ENCODE measurements around the gene HSD17B8. TPM values are rescaled to one million over a fixed set of nuclear protein-coding genes. Genes with fewer than 3 reads are reported as not detected.
A peak's percentile ranks its signal among the peaks of the same experiment; 100 is the strongest.

Gene HSD17B8
- total RNA-seq: 40.3 TPM

DNA sequence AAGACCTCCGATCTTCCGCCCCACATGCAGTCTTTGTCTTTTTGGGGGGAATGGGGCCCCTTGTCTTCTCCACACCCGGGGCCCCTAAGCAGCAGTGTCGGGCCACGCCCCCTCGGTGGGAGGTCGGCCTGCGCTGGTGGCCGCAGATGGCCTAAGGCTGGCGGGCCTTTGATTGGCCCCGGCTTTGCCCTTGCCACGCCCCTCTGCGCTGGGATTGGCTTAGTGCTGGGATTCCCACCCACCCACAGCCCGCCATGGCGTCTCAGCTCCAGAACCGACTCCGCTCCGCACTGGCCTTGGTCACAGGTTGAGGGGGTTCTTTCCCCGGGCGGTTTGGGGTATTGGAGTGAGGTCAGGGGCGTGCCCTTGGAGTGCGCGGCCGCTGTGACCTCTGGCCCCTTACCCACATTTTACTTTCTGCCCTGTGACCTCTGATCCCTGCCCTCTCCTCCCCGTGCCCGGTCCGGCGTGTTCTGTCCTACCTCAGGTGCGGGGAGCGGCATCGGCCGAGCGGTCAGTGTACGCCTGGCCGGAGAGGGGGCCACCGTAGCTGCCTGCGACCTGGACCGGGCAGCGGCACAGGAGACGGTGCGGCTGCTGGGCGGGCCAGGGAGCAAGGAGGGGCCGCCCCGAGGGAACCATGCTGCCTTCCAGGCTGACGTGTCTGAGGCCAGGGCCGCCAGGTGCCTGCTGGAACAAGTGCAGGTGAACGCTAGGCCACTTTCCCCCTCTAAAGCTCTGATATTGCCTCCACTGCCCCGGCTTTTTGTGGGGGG, at the start of gene HSD17B8:
Gene HSD17B8 (plus strand): TSS at position 241 of the 776 bp plus-strand sequence. CDS start 14 bp downstream, at position 255.
- DNase-seq (ENCODE audit: low spot score) (peak; percentile 95), ATAC-seq (peak; percentile 69)

DNA sequence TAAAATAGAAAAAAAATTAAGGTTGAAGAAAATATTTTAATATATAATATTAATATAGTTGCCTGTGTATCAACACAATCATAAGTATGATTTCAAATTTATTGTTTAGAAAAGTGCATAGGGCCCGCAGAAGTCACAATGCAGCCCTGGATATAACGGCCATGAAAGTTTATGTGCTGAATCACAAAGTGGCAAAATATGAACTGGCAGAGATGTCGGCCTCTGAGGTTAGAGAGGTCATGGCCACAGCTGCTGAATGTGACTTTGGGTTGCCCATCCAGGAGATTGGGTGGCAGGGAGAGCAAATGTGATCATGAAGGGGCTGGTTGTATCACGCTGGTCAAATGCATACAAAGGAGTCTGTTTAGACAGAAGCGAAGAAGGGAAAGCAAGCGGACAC, 47.9 kb upstream of the HSD17B8 start:
- no peak for DNase-seq (ENCODE audit: low spot score)
- no peak for ATAC-seq

GRCh38 chr6:33156964-33157363, 47.5 kb upstream of the HSD17B8 start:
- ATAC-seq (no peak), DNase-seq (ENCODE audit: low spot score) (no peak)

- ATAC-seq (no peak), DNase-seq (ENCODE audit: low spot score) (no peak)
These were observed 44.4 kb upstream of the HSD17B8 start for GRCh38 chr6:33160096-33160495.

GRCh38 chr6:33160728-33161344, 43.6 kb upstream of the HSD17B8 start:
- ATAC-seq: peak; percentile 17
- no peak for DNase-seq (ENCODE audit: low spot score)

DNA sequence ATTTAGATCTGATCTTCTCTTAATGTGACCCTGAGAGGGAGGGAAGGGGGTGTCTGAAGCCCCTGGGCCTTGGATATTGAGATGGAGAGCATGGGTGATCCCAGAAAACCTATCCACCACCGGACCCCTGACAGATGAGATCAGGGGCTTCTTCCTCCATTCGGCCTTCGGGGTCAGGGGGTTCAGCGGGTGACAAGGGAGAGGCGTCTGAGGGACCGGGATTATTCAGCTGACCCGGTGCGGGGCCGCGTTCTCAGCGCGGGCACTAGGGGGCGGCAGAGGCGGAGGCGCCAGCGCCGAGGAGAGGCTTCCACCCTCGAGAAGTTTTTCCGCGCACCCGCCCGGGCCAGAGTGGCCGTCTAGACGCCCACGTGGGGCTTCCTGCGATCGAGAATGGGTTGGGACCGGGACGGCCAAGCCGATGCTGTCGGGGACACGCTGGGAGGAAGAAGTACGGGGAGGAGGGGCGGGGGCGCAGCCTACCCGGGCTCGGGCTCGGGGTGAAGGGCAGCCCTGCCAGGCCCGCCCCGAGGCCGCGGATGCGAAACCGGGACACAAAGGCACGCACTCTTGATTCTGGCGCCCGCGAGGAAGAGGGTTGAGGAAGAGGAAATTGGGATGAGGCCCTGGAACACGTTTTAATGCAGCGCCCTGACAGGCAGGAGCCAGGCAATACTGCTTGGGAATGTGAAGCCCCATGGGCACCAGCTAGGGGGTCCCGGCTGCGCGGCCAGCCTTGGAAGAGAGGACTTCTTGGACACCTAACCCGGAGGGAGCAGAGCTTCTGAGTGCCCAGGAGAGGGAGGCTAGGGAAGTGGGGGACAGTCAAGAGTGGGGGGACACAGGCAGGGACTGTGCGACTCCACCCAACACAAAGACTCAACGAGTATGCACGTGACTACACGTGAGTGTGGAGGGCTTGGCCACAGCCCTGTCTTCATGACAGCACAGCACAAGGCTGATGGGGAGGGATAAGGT, 42.8 kb upstream of the HSD17B8 start:
- peak; percentile 98 for ATAC-seq

GRCh38 chr6:33163540-33163939, 40.9 kb upstream of the HSD17B8 start:
- ATAC-seq (no peak), DNase-seq (ENCODE audit: low spot score) (no peak)

More for the DNA sequence above, 42.8 kb upstream of the HSD17B8 start:
- DNase-seq (ENCODE audit: low spot score): peak; percentile 74

GRCh38 chr6:33164176-33164575, 40.3 kb upstream of the HSD17B8 start:
- ATAC-seq: no peak
- no peak for DNase-seq (ENCODE audit: low spot score)

DNA sequence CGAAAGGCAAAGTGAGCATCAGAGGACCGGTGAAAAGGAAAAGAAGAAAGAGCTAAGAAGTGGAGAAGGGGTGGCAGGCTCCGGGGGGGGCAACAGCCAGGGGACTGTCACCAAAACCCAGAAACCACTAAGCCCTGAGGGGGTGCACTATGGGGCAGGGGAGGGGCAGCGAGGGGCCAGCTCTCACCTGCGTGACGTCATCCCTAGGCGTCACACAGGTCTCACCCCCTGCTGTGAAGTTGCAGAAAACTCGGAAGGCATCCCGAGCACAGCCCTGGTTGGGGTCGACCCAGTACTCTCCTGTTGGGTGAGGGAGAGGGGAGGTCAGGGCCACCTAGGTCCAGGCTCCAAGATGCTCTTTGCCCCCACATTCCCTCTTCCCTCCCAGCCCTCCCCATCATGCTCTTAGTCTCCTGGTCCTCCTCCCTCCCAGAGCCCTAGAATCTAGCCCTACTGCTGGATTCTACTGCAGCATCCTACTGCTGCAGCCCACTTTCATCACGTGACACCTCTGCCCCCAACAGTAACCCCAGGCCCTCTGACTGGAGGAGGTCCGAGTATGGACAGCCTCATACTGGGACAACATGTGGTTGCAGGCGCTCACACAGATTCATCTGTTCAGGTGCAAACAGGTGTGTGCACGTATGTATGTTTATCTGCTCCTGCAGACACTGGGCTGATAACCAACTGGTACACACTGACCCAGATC, 39.6 kb upstream of the HSD17B8 start:
- DNase-seq (ENCODE audit: low spot score): no peak
- ATAC-seq: no peak

GRCh38 chr6:33165581-33166258, 38.7 kb upstream of the HSD17B8 start:
- ATAC-seq: no peak
- DNase-seq (ENCODE audit: low spot score): no peak

- DNase-seq (ENCODE audit: low spot score) (no peak), ATAC-seq (no peak)
These were observed 38.1 kb upstream of the HSD17B8 start for GRCh38 chr6:33166363-33166762.

DNA sequence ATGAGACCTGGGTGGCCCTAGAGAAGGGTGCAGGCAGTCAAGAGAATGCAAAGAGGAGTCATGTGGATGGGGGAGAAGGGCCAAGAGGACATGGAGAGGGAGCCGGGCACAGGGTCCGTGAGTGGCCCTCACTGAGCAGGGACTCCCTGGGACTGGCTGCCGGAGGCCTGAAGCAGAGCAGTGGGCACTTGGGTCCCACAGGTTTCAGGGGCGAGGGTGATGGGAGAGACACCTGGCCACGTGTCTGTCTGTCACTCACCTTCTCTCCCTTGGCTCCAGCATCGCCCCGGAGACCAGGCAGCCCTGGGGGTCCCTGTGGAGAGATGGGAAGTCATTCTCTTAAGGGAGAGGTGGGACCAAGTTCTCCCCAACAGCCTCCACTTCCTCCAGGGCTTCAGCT, 37.6 kb upstream of the HSD17B8 start:
- no peak for ATAC-seq
- no peak for DNase-seq (ENCODE audit: low spot score)

GRCh38 chr6:33167374-33168283, 36.8 kb upstream of the HSD17B8 start:
- no peak for DNase-seq (ENCODE audit: low spot score)
- ATAC-seq: no peak

GRCh38 chr6:33168284-33168601, 36.2 kb upstream of the HSD17B8 start:
- DNase-seq (ENCODE audit: low spot score) (no peak), ATAC-seq (no peak)

GRCh38 chr6:33168639-33169038, 35.8 kb upstream of the HSD17B8 start:
- no peak for ATAC-seq

GRCh38 chr6:33169291-33170175, 34.9 kb upstream of the HSD17B8 start:
- DNase-seq (ENCODE audit: low spot score): no peak
- ATAC-seq: no peak

More at GRCh38 chr6:33168639-33169038, 35.8 kb upstream of the HSD17B8 start:
- DNase-seq (ENCODE audit: low spot score): no peak

DNA sequence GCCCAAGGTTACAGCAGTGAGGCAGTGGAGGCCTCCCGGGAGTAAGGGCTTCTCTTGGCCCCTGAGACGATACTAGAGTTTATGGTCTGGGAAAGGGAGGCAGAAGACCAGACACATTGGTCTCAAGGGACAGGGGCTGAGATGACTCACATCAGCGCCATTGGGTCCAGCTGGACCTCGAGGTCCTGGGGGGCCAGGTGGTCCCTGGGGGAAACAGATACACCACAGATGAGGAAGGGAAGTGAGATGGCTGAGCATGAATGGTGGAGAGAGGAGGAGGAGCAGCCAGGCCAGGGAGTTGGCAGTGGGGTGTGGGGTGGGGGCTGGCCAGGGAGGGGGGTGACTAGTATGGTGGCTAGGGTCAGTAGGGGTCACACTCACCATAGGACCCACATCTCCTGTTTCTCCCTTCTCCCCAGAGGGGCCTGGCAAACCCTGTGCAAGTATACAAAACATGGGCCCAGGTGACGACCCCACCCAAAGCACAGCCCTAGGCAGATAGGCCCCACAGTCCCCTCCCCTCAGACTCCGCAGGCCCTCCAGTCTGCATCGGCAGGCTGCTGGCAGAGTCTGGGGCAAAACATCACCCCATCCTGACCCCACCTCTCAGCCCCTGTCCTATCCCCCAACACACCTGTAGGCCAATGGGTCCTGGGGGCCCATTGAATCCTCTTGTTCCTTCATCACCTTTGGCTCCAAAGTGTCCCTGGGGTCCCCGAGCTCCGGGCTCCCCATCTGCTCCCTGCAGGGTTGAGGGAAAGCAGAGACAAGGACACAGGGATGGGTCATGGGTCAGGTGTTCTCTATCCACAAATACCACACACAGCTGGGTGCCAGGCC, 34.1 kb upstream of the HSD17B8 start:
- DNase-seq (ENCODE audit: low spot score) (no peak), ATAC-seq (no peak)
